Measurements from ENCODE around the gene TRAPPC8.

The TRAPPC8 gene

GRCh38 chr18:31795747-31796146, 147.2 kb downstream of the TRAPPC8 start:
- DNase-seq (no peak), ATAC-seq (no peak)
- Mint-ChIP-seq H3K4me1 (no peaks in the 10 kb centered on the region), H3K9me3 (no peaks in the 10 kb centered on the region), H3K27me3 (no peaks in the 10 kb centered on the region), H3K27ac (no peak overlapping the region), H3K4me3 (no peak overlapping the region)

GRCh38 chr18:31793531-31793930, 149.4 kb downstream of the TRAPPC8 start:
- H3K27me3 Mint-ChIP-seq: no peaks in the 10 kb centered on the region
- H3K27ac Mint-ChIP-seq: peak overlapping the region in 1 of 2 donors; percentile 48
- ATAC-seq (no peak), DNase-seq (no peak)
- no peak overlapping the region for H3K4me3 Mint-ChIP-seq
- no peaks in the 10 kb centered on the region for H3K9me3 Mint-ChIP-seq
- H3K4me1 Mint-ChIP-seq: no peaks in the 10 kb centered on the region

DNA sequence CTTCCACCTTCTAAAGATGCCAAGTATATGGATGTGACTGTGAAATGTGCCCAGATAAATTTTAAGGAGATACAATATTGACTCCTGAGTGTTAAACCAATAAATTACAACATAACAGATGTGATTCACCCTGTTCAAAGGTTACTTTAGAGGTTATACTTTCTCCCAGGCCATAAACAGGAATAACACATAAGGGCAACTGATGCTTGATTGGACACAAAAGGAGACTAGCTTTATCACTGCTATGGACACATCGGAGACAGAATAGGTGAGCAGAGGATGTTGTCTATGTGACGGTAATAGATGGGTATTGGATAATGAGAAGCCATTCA, 150.4 kb downstream of the TRAPPC8 start:
- no peaks in the 10 kb centered on the region for H3K4me1 Mint-ChIP-seq
- DNase-seq: no peak
- H3K27me3 Mint-ChIP-seq: no peaks in the 10 kb centered on the region
- H3K27ac Mint-ChIP-seq: no peak overlapping the region
- no peaks in the 10 kb centered on the region for H3K9me3 Mint-ChIP-seq
- ATAC-seq: no peak
- no peak overlapping the region for H3K4me3 Mint-ChIP-seq

DNA sequence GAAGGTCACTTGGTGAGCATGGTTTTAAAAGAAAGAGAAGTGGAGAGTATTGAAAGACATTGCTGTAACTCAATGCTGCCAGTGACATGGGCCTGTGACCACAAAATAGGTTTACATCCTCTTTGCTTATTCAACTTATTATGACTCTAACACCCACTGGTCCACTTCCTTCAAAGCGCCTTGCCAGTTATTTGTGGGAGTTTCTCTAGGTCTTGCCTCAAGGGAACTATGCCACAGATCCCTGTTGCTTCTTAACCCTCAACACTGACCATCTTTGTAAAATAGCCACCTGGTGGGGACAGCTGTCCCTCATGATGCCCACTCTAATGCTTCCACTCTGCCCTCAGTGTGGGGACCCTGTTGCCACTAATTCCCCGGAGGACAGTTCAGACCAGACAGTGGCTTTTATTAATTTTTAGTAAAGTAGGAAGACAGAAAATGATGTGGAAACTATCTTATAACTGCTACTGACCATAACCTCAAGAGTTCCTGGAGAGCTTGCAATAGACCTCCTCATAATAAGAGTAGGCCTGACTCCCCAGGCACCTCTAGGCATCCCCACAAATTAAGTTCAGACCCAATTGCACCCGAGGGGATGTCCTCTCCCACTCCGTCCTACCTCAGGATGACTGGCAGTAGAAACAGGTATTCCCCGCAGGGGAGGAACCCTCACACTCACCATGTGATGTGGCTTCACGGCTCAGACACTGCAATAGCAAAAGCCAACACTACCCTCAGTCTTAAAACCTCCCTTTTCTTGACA, 150.9 kb downstream of the TRAPPC8 start:
- Mint-ChIP-seq H3K4me3 (no peak overlapping the region), H3K27me3 (no peaks in the 10 kb centered on the region), H3K9me3 (no peaks in the 10 kb centered on the region), H3K27ac (no peak overlapping the region), H3K4me1 (no peaks in the 10 kb centered on the region)
- ATAC-seq (no peak), DNase-seq (no peak)

- Mint-ChIP-seq H3K4me3 (no peak overlapping the region), H3K9me3 (no peaks in the 10 kb centered on the region), H3K27ac (no peak overlapping the region), H3K27me3 (no peaks in the 10 kb centered on the region), H3K4me1 (no peaks in the 10 kb centered on the region)
- DNase-seq: no peak
- ATAC-seq: no peak
Measured at GRCh38 chr18:31789409-31789808, 153.5 kb downstream of the TRAPPC8 start.

- DNase-seq (no peak), ATAC-seq (no peak)
- Mint-ChIP-seq H3K27ac (no peak overlapping the region), H3K9me3 (peaks cover 15 to 22% of the 10 kb centered on the region in 2 donors), H3K27me3 (no peaks in the 10 kb centered on the region), H3K4me1 (no peaks in the 10 kb centered on the region), H3K4me3 (no peak overlapping the region)
Measured at GRCh38 chr18:31783059-31783458, 159.9 kb downstream of the TRAPPC8 start.

All from stimulated activated naive CD8-positive, alpha-beta T cell treated with anti-CD3 and anti-CD28 coated beads, Interleukin-15, amount 100 ng/mL, for 72 hours (primary cell).